Activated T-cell treated with anti-CD3 and anti-CD28 coated beads for 1 hour (primary cell): ENCODE measurements around the gene IGSF23.
"Not testable (repeated sequence)": the region's sequence is repeated elsewhere in the genome, so short reads cannot be mapped to it uniquely, and the experiment has no call there.

Source experiments
- DNase-seq: peaks from one replicate; pipeline ENCODE4 v3.0.0-alpha.2; 2020; ENCODE audit warnings: low read depth

The IGSF23 gene

DNA sequence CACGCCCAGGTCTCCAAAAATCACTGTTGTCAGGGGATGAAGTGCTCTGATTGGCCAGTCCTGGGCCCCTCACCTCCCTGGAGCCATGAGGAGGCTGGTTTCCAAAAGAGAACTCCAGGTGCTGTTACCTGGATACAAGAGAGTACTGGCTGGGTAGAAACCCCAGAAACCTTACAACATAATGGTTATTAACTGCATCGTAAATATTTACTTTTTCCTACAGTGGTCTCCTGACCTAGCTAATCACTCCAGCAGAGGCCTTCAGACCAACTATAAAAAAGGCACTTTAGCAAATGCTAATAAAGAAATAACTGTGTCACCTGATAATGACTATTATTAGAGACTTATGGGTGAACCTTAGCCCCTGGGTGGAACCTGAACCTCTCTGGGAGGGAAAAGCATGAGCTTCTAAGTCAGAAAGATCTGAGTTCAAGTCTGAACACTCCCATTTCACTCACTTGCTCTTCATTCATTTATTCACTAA is 1.5 kb upstream of the IGSF23 start:
- no peak for DNase-seq

DNA sequence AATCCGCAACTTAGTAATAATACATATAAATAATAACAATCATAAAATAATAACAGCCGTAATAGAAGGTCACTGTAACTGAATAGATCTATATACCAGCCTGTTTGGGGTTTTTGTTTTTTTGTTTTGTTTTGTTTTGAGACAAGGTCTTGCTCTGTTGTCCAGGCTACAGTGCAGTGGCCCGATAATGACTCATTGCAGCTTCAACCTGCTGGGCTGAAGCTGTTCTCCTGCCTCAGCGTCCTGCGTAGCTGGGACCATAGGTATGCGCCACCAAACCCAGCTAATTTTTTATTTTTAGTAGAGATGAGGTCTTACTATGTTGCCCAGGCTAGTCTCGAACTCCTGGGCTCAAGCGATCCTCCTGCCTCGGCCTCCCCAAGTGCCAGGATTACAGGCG is 950 bp downstream of the IGSF23 start:
- no peak for DNase-seq

DNA sequence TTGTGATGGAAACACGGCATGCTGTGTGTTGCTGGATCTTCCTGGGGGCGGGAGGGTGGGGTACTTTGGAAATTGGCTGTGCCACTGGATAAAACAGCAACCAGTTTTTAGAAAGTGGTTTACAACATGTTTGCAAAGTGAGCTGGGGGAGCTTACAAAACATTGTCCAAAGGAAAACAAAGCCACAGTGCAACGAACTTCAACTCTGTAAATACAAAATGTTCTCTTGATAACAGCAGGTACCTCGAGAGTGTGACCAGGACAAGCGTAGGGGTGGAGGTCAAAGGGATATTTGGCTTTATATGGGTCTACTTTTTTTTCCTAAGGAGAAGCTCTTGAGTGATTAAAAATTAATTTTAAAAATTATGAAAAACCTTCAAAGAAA is 2.5 kb downstream of the IGSF23 start:
- no peak for DNase-seq

DNA sequence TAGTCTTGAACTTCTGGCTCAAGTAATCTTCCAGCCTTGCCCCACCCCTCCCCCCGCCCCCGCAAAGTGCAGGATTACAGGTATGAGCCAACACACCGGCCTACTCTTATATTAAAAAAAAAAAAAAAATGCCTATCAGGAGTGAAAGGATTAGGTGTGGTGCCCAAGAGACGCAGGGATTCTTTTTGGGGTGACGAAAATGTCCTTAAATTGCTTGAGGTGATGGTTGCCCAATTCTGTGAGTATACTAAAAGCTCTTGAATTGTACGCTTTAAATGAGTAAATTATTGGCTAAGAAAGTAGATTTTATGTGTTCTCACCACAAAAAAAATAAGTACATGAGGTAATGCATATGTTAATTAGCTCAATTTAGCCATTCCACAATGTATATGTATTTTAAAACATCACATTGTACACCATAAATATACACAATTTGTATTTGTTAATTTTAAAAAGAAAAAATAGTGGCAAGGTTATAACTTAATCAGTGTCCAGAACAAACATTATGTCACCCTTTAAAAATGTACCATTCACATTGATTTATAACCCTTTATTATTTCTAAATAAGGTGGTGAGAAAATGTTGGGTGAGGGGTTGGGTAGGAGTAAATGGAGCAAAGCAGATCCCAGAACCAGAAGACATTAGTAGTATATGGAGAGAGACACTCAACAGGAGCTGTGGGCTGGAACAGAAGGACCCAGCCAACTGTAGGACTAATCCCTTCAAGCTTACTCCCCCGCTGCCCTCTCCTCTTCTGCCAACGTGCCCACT is 3.9 kb downstream of the IGSF23 start:
- no peak for DNase-seq

DNA sequence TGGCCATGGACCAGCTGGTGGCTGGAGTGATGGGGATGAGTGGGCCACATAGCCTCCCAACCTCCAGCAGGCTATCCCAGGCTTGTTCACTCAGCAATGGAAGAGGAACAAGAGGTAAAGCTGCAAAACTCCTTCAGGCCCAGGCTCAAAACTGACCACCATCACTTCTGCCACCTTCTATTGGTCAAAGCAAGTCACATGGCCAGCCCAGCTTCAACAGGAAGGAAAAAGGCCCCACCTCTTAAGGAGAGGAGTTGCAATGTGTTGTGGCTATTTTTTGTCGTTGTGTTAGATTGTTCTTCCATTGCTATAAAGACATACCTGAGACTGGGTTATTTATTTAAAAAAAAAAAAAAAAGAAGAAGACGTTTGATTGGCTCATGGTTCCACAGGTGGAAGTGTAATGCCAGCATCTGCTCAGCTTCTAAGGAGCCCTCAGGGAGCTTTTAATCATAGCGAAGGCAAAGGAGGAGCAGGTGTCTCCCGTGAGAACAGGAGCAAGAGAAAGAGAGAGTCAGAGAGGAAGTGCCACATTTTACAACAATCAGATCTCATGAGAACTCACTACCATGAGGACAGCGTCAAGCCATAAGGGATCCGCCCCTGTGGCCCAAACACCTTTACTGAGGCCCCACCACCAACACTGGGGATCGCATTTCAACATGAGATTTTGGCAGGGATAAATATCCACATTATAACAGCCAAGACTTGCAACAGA is 5.4 kb downstream of the IGSF23 start:
- no peak for DNase-seq

DNA sequence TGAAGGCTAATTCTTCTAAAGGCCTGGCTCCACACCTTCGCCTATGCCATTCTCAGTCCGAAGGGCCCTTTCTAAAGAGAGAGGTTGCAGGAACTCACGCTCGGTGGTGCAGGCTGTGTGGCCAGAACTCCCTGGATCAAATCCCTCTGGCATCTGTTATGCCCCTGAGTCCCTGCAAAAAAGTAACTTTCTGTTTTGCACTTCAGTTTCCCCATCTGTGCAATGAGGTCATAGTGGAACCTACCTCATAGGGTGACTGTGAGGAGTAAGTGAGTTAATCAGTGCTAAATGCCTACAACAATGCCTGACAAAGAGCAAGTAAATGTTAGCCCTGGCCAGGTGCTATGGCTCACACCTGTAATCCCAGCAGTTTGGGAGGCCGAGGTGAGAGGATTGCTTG is 7.3 kb downstream of the IGSF23 start:
- no peak for DNase-seq

DNA sequence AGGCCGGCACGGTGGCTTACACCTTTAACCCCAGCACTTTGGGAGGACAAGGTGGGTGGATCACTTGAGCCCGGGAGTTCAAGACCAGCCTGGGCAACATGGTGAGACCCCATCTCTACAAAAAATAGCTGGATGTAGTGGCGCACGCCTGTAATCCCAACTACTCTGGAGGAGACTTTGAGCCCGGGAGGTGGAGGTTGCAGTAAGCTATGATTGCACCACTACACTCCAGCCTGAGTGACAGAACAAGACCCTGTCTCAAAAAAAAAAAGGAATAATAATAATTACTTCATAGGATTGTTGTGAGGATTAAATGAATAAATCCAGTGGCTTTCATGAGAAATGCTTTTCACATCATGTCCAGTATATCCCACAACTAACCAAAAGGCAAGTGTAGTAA is 8.0 kb downstream of the IGSF23 start:
- DNase-seq: no peak

DNA sequence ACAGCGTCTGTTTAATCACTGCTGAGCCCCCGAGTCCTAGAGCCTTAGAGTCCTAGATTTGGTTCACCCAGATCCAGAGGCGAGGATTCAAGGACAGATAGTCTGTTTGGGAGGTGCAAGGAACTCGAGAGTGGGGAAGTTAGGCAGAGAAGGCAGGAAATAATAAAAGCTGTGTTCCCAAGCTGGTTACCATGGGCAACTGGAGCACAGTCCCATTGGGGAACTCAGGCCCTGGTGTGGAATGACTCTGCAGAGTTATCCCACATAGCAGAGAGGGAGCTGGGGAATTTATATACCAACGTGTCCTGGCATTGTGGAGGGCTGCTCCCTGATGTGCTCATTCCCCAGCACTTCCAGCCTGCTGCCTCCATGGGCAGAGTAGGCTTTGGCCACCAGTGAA is 9.7 kb downstream of the IGSF23 start:
- DNase-seq: no peak

DNA sequence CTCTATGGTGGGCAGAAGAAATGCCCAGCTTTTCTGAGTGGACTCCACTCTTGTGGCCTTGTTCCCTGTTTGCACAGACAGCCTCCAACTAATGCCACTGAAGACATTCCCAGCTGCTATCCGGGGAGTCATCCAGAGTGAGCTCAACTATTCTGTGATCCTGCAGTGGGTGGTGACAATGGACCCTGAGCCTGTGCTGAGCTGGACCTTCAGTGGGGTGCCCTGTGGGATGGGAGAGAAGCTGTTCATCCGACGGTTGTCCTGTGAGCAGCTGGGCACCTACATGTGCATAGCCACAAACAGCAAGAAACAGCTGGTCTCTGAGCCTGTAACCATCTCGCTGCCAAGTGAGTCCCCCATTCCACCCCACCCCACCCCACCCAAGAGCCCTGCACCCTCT is 10.3 kb downstream of the IGSF23 start:
- DNase-seq: no peak

DNA sequence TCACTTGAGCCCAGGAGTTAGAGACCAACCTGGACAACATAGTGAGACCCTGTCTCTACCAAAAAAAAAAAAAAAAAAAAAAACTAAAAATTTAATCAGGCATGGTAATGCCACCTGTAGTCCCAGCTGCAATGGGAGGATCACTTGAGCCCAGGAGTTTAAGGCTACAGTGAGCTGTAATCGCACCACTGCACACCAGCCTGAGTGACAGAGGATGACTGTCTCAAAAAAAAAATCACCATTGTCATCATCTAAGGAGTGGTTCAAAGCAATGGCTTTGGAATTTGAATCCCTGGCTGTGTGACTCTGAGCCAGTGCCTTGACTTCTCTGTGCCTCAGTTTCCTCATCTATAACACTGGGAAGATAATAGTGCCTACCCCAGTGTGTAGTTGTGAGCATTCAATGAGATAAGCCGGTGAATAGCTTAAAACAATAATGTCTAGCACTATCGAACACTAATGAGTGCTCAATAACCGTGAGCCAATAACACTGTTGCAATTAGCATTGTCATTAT is 11.5 kb downstream of the IGSF23 start:
- DNase-seq: no peak

DNA sequence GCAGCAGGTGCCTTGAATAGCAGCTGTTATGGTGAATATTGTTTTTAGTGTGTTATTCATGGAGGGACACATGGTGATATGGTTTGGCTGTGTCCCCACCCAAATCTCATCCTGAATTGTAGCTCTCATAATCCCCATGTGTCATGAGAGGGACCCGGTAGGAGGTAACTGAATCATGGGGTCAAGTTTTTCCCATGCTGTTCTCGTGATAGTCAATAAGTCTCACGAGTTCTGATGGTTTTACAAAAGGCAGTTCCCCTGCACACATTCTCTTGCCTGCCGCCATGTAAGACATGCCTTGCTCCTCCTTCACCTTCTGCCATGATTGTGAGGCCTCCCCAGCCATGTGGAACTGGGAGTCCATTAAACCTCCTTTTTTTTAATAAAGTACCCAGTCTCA is 12.3 kb downstream of the IGSF23 start:
- not testable (repeated sequence) for DNase-seq

DNA sequence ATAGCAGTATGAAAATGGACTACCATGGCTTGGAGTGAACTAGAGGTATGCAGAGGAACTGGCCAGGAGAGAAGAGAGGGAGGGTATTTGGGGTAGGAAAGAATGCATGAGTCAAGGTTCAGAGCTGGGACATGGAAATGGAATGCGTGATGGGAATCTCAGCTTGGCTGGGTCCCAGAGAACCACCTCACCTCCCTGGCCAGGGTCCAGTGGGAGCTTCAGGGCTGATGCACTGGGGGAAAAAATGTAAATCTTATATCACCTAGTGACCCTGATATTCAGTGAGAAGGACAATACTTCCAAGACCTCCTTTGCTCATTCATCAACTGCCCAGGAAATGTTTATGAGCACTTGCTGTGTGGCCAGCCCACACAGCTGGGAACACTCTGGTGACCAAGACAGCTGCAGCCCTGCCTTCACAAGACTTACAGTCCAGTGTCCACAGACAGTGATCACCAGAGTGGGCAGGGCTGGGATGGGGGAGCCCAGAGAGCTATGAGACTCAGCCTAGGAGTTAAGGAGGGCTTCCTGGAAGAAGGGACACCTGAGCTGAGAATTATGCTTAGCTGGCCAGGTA is 12.8 kb downstream of the IGSF23 start:
- DNase-seq: no peak

DNA sequence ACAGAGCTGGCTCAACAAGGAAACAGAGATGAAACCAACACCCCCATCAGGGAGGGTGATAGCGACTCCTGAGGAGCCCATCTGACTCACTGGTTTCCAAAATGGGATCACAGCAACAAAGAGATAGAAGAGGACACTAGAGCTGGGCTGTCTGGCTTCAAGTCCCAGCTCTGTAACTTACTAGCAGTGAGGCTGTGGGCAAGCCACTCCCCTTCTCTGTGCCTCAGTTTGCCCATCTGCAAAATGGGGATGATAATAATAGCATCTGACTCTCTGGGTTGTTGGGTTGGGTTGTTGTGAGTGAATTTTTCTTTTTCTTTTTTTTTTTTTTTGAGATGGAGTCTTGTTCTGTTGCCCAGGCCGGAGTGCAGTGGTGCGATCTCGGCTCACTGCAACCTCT is 14.3 kb downstream of the IGSF23 start:
- no peak for DNase-seq

DNA sequence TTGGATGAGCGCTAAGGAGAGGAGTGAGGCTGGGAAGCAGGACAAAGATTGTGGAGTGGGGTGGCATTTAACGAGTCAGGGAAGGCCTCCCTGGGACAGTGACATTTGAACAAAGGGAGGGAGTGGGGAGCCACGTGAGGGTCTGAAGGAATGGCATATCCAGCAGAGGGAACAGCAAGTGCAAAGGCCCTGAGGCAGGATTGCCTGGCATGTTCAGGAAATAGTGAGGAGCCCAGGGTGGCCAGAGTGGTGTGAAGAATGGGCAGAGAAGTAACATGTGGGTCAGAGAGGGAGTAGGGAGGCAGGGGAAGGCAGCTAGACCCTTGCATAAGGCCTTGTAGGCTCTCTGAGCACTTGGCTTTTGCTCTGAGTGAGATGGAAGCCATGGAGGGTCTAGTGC is 15.4 kb downstream of the IGSF23 start:
- no peak for DNase-seq

DNA sequence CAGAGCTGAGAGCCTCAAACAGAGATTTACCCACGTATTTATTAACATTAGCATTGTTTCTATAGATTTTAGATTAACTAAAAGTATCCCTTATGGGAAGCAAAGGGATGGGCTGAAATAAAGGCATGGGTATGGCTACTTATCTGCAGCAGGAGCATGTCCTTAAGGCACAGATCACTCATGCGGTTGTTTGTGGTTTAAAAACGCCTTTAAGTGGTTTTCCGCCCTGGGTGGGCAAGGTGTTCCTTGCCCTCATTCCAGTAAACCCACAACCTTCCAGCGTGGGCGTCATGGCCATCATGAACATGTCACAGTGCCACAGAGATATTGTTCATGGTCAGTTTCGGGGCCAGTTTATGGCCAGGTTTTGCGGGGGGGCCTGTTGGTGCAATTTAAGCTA is 18.2 kb downstream of the IGSF23 start:
- not testable (repeated sequence) for DNase-seq

DNA sequence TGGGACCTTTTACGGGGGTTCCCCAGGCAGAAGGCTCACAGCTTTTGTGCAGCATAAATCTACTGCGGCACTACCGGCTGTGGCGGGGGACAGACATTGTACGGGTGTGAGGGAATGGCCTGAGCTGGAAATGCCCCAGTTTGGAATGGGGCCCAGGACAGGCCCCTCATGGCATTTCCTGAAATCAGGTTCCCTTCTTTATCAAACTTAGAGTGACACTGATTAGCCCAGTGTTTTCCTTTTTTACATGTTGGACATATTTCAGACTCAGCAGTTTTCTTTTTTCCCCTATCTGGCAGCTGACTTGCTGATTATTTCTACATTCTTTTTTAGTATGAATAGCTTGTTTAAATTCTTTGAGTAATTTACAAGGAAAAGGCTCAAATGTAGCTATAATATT is 20.7 kb downstream of the IGSF23 start:
- DNase-seq: not testable (repeated sequence)

DNA sequence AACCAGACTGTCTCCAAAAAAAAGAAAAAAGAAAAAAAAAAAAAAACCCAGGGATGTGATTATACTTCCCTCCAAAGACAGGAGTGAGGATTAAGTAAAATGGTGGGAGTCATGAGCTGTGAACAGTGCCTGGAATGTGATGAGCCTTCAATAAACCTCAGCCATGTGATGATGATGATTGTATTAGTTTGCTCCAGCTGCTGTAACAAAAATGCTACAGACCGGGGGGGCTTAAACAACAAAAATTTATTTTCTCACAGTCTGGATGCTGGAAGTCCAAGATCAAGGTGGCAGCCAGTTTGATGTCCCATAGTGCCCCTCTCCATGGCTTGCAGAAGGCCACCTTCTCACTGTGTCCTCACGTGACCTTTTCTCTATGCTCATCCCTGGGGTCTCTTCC is 21.4 kb downstream of the IGSF23 start:
- DNase-seq: no peak

DNA sequence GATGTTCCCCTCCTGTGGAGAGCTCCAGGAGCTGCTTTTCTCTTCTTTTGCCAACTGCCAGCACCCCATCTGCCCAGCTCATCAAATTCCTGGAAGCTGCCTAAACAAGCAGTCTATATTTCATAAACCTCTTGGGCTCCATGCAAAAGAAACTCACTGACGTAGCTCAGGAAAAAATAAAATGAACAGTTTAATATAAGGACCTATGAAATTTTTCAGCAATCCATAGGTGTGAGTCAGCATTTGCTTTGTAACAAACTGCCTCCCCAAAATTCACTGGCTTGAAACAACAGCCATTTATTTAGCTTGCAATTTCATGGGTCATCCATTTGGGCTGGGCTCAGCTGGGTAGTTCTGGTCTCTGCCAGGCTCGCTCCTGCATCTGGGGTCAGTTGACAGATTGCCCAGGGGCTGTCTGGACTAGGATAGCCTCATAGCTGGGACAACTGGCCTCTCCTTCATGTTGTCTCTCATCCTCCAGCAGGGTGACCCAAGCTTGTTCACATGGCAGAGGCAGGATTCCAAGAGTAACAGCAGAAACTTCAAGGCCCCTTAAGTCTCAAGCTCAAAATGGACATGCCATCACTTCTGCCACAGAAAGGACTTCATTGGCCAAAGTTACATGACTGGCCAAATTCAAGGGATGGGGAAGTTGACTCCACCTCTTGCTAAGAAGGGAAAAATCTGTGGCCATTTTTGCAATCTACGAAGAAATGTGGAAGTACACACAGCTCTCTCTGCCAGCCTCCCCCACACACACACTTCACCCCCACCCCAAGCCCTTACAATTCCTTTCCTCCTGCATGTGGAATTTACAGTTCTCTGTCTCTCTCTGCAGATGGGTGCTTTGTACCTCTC is 22.4 kb downstream of the IGSF23 start:
- DNase-seq: no peak

DNA sequence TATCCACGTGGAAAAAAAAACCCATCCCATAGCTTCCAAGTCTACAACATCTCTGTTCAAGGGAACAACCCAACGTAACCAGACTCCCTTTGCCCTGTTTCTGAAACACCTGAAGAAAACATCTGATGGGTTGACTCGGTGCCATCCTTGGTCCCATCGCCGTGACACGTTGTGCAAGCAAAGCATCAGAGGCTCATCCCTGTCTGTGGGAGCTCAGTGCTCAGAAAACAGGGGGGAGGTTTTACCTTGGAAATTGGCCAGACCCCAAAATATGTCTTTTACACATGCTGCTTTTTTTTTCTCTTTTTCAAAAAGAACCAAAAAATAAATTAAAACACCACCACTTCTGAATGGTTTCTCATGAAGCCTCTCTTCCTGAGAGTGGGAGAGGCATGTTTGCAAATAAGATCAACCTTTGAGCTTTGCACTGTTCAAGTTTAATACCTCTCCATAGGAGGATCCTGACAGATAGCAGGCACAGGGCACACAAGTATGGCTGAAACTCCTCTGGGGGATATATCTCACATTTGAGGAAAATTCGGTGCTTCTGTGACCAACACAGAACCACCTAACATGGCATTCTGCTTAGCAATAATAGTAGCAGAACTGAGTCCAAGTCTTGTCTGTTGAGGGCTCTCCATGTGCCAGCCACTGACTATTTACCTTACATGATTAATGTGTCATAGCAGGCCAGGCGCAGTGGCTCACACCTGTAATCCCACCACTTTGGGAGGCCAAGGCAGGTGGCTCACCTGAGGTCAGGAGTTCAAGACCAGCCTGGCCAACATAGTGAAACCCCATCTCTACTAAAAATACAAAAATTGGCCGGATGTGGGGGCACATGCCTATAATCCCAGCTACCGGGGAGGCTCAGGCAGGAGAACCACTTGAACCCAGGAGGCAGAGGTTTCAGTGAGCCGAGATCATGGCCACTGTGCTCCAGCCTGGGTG is 23.4 kb downstream of the IGSF23 start:
- DNase-seq: no peak

DNA sequence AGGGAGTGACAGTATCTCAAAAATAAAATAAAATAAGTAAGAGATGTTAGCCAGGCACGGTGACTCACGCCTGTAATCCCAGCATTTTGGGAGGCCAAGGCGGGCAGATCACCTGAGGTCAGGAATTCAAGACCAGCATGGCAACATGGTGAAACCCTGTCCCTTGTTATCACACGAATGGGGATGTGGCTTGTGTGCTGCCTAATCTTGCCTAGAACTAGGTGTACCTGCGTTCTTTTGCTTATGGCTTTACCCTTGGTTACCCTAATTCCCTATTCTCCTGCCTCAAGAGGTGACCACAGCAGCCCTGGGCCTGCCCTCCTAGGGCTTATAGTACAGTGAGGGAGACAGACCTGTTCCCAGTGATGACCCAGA is 24.0 kb downstream of the IGSF23 start:
- no peak for DNase-seq

DNA sequence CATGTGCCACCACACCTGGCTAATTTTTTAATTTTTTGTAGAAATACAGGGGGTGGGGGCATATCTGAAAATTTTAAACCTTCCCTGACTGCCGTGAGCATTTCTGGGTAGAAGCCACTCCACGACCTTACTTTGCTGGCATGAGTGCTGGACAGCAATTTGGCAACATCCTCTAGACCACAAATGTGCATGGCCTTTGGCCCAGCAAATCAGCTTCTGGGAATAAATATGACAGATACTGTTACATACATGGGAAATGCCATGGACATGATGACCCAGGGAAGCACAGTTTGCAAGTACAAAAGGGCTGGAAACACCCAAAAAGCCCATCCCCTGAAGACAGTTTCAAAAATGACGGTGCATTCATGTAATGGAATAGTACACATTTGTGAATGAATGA is 27.2 kb downstream of the IGSF23 start:
- no peak for DNase-seq
